ENCODE data around the gene HLA-E. TPM values are rescaled to one million over a fixed set of nuclear protein-coding genes. Genes with fewer than 3 reads are reported as not detected.
"Not testable (repeated sequence)": the region's sequence is repeated elsewhere in the genome, so short reads cannot be mapped to it uniquely, and the experiment has no call there.

The HLA-E gene
- total RNA-seq, 1 donor, result 320 TPM

DNA sequence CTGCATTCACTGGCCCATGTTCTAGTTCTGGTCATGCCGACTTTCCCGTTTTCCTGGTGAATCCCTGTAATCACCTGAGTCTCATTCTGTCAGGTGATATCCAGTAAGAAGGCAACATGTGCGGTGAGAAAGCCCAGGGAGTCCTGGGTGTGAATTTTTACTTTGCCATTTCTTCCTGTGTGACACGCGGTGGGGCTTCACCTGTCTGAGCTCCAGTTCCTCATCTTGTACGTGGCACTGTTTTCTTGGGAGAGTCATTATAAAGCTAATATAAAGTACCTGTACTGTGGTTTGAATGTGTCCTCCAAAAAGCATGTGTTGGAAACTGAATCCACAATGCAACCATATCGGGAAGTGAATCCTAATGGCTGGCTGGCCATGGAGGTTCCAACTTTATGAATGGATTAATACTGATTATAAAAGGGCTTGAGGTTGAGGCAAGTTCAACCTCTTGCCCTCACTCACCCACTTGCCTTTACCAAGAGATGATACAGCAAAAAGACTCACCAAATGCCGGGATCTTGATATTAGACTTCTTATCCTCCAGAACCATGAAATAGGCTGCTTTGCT lies 5.1 kb downstream of the HLA-E start:
- Histone ChIP-seq H3K79me2 (ENCODE audit: insufficient read depth, low read length) (peaks cover 24% of the 10 kb centered on the region), H4K20me1 (ENCODE audit: insufficient read depth, low read length) (peaks cover 26% of the 10 kb centered on the region), H3K9me3 (ENCODE audit: low read depth, low read length) (no peaks in the 10 kb centered on the region), H3K27me3 (ENCODE audit: insufficient read depth, low read length) (no peaks in the 10 kb centered on the region), H3K4me2 (ENCODE audit: insufficient read depth, low read length) (no peak overlapping the region), H2AFZ (ENCODE audit: low read length) (no peak overlapping the region), H3K4me1 (ENCODE audit: insufficient read depth, low read length) (peaks cover 22% of the 10 kb centered on the region), H3K27ac (ENCODE audit: low read depth, low read length) (no peak overlapping the region), H3K36me3 (ENCODE audit: insufficient read depth, low read length) (peaks cover 33% of the 10 kb centered on the region), H3K4me3 (ENCODE audit: insufficient read depth, low read length) (no peak overlapping the region)
- TF ChIP-seq, protein P1, sequence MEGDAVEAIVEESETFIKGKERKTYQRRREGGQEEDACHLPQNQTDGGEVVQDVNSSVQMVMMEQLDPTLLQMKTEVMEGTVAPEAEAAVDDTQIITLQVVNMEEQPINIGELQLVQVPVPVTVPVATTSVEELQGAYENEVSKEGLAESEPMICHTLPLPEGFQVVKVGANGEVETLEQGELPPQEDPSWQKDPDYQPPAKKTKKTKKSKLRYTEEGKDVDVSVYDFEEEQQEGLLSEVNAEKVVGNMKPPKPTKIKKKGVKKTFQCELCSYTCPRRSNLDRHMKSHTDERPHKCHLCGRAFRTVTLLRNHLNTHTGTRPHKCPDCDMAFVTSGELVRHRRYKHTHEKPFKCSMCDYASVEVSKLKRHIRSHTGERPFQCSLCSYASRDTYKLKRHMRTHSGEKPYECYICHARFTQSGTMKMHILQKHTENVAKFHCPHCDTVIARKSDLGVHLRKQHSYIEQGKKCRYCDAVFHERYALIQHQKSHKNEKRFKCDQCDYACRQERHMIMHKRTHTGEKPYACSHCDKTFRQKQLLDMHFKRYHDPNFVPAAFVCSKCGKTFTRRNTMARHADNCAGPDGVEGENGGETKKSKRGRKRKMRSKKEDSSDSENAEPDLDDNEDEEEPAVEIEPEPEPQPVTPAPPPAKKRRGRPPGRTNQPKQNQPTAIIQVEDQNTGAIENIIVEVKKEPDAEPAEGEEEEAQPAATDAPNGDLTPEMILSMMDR (IDR thresholded peaks at IDR 0.05; ENCODE audit: extremely low read depth, low read depth, low read length), result no peak
- no peak for DNase-seq (ENCODE audit: insufficient read length, low spot score, missing footprints)

DNA sequence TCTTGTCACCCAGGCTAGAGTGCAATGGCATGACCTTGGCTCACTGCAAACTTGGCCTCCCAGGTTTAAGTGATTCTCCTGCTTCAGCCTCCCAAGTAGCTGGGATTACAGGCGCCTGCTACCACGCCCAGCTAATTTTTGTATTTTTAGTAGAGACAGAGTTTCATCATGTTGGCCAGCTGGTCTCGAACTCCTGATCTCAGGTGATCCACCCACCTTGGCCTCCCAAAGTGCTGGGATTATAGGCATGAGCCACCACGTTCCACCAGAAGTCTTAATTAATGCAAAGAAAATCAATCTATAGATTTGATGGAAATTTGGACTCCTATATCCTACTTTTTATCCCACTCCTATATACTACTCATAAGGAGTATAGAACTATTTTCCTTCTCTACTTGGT lies 5.8 kb downstream of the HLA-E start:
- H3K4me2 ChIP-seq (ENCODE audit: insufficient read depth, low read length), result not testable (repeated sequence)

DNA sequence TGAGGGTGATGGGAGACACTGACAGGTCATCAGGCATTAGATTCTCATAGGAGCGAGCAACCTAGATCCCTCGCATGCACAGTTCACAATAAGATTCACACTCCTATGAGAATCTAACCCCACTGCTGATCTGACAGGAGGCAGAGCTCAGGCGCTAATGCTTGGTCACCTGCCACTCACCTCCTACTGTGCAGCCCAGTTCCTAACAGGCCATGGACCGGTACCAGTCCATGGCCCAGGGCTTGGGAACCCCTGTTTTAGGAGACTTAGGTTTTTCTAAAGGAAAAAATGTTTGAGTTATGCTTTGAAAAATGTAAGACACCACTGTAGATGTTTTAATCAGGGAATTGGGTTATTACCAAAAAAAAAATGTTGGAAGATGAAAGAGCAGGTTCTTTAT lies 6.7 kb downstream of the HLA-E start:
- no peaks in the 10 kb centered on the region for H3K9me3 ChIP-seq (ENCODE audit: low read depth, low read length)
- H3K4me2 ChIP-seq (ENCODE audit: insufficient read depth, low read length), result peak overlapping the region; percentile 41
- peaks cover 11% of the 10 kb centered on the region for H3K79me2 ChIP-seq (ENCODE audit: insufficient read depth, low read length)
- no peak overlapping the region for H3K4me3 ChIP-seq (ENCODE audit: insufficient read depth, low read length)
- no peaks in the 10 kb centered on the region for H3K27me3 ChIP-seq (ENCODE audit: insufficient read depth, low read length)
- peaks cover 24% of the 10 kb centered on the region for H3K36me3 ChIP-seq (ENCODE audit: insufficient read depth, low read length)
- peak overlapping the region; percentile 66 for H2AFZ ChIP-seq (ENCODE audit: low read length)
- H4K20me1 ChIP-seq (ENCODE audit: insufficient read depth, low read length), result peaks cover 17% of the 10 kb centered on the region
- peak overlapping the region; percentile 40 for H3K27ac ChIP-seq (ENCODE audit: low read depth, low read length)
- H3K4me1 ChIP-seq (ENCODE audit: insufficient read depth, low read length), result peaks cover 19% of the 10 kb centered on the region
- TF ChIP-seq, protein P1 (IDR thresholded peaks at IDR 0.05; ENCODE audit: extremely low read depth, low read depth, low read length), result no peak
- DNase-seq (ENCODE audit: insufficient read length, low spot score, missing footprints), result no peak

More for the DNA sequence above, 5.8 kb downstream of the HLA-E start:
- Histone ChIP-seq H3K36me3 (ENCODE audit: insufficient read depth, low read length) (peaks cover 33% of the 10 kb centered on the region), H3K79me2 (ENCODE audit: insufficient read depth, low read length) (peaks cover 20% of the 10 kb centered on the region), H4K20me1 (ENCODE audit: insufficient read depth, low read length) (peaks cover 26% of the 10 kb centered on the region), H3K4me1 (ENCODE audit: insufficient read depth, low read length) (peaks cover 22% of the 10 kb centered on the region)
- not testable (repeated sequence) for H3K9me3 ChIP-seq (ENCODE audit: low read depth, low read length); H3K4me3 ChIP-seq (ENCODE audit: insufficient read depth, low read length); H3K27ac ChIP-seq (ENCODE audit: low read depth, low read length); DNase-seq (ENCODE audit: insufficient read length, low spot score, missing footprints); H2AFZ ChIP-seq (ENCODE audit: low read length); H3K27me3 ChIP-seq (ENCODE audit: insufficient read depth, low read length)

DNA sequence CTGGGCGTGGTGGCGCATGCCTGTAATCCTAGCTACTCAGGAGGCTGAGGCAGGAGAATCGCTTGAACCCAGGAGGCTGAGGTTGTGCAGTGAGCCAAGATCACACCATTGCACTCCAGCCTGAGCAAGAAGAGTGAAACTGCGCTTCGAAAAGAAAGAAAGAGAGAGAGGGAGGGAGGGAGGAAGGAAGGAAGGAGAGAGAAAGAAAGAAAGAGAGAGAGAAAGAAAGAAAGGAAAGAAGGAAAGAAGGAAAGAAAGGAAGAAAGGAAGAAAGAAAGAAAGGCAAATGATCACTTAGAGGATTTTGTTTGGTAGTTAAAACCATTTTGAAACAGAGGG lies 7.9 kb downstream of the HLA-E start:
- Histone ChIP-seq H3K36me3 (ENCODE audit: insufficient read depth, low read length) (peaks cover 15% of the 10 kb centered on the region), H3K4me1 (ENCODE audit: insufficient read depth, low read length) (peaks cover 17% of the 10 kb centered on the region)
- not testable (repeated sequence) for H3K4me2 ChIP-seq (ENCODE audit: insufficient read depth, low read length); H4K20me1 ChIP-seq (ENCODE audit: insufficient read depth, low read length); DNase-seq (ENCODE audit: insufficient read length, low spot score, missing footprints); H3K27me3 ChIP-seq (ENCODE audit: insufficient read depth, low read length); H3K4me3 ChIP-seq (ENCODE audit: insufficient read depth, low read length); H3K9me3 ChIP-seq (ENCODE audit: low read depth, low read length); H2AFZ ChIP-seq (ENCODE audit: low read length); H3K79me2 ChIP-seq (ENCODE audit: insufficient read depth, low read length); H3K27ac ChIP-seq (ENCODE audit: low read depth, low read length)

DNA sequence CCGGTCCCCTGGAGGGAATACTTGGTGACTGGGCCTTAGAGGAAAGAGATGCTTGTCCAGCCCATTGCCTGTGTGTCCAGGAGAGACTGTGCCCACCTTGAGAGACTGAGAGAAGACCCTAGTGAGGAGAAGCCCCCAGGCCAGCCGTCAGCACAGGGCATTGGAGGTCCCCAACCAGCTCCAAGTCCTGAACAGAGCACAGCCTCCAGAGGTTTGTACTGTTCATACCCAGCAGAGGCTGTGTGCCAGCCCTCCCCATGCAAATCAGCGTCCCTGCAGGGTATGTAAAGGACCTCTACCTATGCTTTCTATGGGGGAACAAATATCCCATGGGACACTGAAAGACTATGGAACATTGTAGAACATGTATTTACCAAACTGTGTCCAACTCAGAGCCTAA lies 8.4 kb downstream of the HLA-E start:
- Histone ChIP-seq H3K27ac (ENCODE audit: low read depth, low read length) (no peak overlapping the region), H3K4me1 (ENCODE audit: insufficient read depth, low read length) (peaks cover 17% of the 10 kb centered on the region), H4K20me1 (ENCODE audit: insufficient read depth, low read length) (peaks cover under 1% of the 10 kb centered on the region), H3K36me3 (ENCODE audit: insufficient read depth, low read length) (peaks cover 10% of the 10 kb centered on the region), H3K79me2 (ENCODE audit: insufficient read depth, low read length) (peaks cover under 1% of the 10 kb centered on the region), H3K4me3 (ENCODE audit: insufficient read depth, low read length) (no peak overlapping the region), H3K9me3 (ENCODE audit: low read depth, low read length) (no peaks in the 10 kb centered on the region), H3K4me2 (ENCODE audit: insufficient read depth, low read length) (no peak overlapping the region), H2AFZ (ENCODE audit: low read length) (no peak overlapping the region), H3K27me3 (ENCODE audit: insufficient read depth, low read length) (no peaks in the 10 kb centered on the region)
- TF ChIP-seq, protein P1 (IDR thresholded peaks at IDR 0.05; ENCODE audit: extremely low read depth, low read depth, low read length), result no peak
- DNase-seq (ENCODE audit: insufficient read length, low spot score, missing footprints), result peak; percentile 54

DNA sequence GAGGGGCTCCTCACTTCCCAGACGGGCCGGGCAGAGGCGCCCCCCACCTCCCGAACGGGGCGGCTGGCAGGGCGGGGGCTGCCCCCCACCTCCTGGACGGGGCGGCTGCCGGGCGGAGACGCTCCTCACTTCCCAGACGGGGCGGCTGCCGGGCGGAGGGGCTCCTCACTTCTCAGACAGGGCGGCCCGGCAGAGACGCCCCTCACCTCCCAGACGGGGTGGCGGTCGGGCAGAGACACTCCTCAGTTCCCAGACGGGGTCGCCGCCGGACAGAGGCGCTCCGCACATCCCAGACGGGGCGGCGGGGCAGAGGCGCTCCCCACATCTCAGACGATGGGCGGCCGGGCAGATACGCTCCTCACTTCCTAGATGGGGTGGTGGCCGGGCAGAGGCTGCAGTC lies 9.4 kb downstream of the HLA-E start:
- DNase-seq (ENCODE audit: insufficient read length, low spot score, missing footprints); H3K4me3 ChIP-seq (ENCODE audit: insufficient read depth, low read length); H3K27me3 ChIP-seq (ENCODE audit: insufficient read depth, low read length); H3K79me2 ChIP-seq (ENCODE audit: insufficient read depth, low read length); H3K27ac ChIP-seq (ENCODE audit: low read depth, low read length); H3K9me3 ChIP-seq (ENCODE audit: low read depth, low read length); H2AFZ ChIP-seq (ENCODE audit: low read length); H4K20me1 ChIP-seq (ENCODE audit: insufficient read depth, low read length); H3K4me2 ChIP-seq (ENCODE audit: insufficient read depth, low read length); H3K36me3 ChIP-seq (ENCODE audit: insufficient read depth, low read length): not testable (repeated sequence)
- H3K4me1 ChIP-seq (ENCODE audit: insufficient read depth, low read length), result peaks cover 17% of the 10 kb centered on the region
